ENCODE data around the gene GNB1L.

The GNB1L gene

GRCh38 chr22:19864538-19865106 is 9.9 kb upstream of the GNB1L start:
- FAIRE-seq (no peak), DNase-seq (ENCODE audit: insufficient read length, low spot score) (no peak)
- no peak for TF ChIP-seq CTCF (IDR thresholded peaks at IDR 0.05; ENCODE audit: insufficient read depth, missing control alignments)

- DNase-seq (ENCODE audit: insufficient read length, low spot score) (no peak), FAIRE-seq (no peak)
- TF ChIP-seq CTCF (IDR thresholded peaks at IDR 0.05; ENCODE audit: insufficient read depth, missing control alignments), result no peak
Observed at GRCh38 chr22:19863571-19863970, 8.9 kb upstream of the GNB1L start.

GRCh38 chr22:19862619-19863246 is 8.1 kb upstream of the GNB1L start:
- no peak for DNase-seq (ENCODE audit: insufficient read length, low spot score)
- FAIRE-seq, result no peak
- TF ChIP-seq CTCF (IDR thresholded peaks at IDR 0.05; ENCODE audit: insufficient read depth, missing control alignments), result no peak

- FAIRE-seq (no peak), DNase-seq (ENCODE audit: insufficient read length, low spot score) (no peak)
- no peak for TF ChIP-seq CTCF (IDR thresholded peaks at IDR 0.05; ENCODE audit: insufficient read depth, missing control alignments)
Observed at GRCh38 chr22:19859861-19860510, 5.3 kb upstream of the GNB1L start.

GRCh38 chr22:19857382-19857781 is 2.7 kb upstream of the GNB1L start:
- DNase-seq (ENCODE audit: insufficient read length, low spot score), result no peak
- no peak for FAIRE-seq
- no peak for TF ChIP-seq CTCF (IDR thresholded peaks at IDR 0.05; ENCODE audit: insufficient read depth, missing control alignments)

GRCh38 chr22:19855504-19856409 is 1.1 kb upstream of the GNB1L start:
- no peak for FAIRE-seq
- no peak for DNase-seq (ENCODE audit: insufficient read length, low spot score)
- no peak for TF ChIP-seq CTCF (IDR thresholded peaks at IDR 0.05; ENCODE audit: insufficient read depth, missing control alignments)

Data from D721Med (cell line).